GM10266 (cell line): ENCODE data around the gene STYK1.

Experiments
- DNase-seq: peaks from one replicate; pipeline ENCODE4 v3.0.0; 2012; ENCODE audit errors: extremely low spot score
- TF ChIP-seq, protein P1 (sequence below): IDR thresholded peaks from 2 replicates; pipeline ENCODE4 v1.5.1; 2012; ENCODE audit warnings: mild to moderate bottlenecking, low read depth; ENCODE audit not compliant: control insufficient read depth, insufficient read depth; ENCODE audit errors: missing control alignments

Gene STYK1, protein sequence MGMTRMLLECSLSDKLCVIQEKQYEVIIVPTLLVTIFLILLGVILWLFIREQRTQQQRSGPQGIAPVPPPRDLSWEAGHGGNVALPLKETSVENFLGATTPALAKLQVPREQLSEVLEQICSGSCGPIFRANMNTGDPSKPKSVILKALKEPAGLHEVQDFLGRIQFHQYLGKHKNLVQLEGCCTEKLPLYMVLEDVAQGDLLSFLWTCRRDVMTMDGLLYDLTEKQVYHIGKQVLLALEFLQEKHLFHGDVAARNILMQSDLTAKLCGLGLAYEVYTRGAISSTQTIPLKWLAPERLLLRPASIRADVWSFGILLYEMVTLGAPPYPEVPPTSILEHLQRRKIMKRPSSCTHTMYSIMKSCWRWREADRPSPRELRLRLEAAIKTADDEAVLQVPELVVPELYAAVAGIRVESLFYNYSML

DNA sequence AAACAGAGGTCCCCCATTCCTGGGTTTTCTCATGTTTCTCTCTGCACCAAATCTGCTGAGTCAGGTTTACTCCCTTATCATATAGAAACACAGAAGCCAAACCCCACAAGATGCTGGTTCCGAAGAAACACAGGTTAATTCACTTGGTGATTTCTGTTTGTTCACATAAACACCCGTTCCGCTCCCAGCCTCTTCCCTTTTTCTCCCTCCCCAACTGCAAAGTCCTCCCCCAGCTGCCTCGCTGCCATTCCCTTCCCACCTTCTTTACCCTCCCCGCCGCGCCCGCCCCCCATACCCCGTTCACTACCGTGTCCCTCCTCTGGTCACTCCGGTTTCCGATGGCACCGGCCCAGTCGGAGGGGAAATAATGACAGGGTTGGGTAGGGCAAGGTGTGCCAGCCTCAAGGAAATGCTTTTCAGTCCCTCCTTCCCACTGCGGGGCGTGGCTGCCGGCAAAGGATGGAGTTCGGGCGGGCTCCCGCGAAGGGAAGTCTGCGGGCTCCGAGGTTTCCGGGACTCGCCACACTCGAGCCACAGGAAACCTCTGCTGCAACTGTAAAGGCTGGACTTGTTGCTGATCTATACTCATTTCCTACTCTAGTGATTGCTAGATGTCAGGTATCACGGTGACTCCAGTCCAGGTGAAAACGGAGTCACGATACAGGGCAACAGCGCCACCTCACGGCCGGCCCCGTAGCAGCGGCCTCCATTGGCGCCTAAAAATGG lies at the start of gene STYK1:
STYK1 (minus strand) TSS at position 394 of the 726 bp plus-strand sequence. CDS start 39,434 bp downstream, outside the sequence.
- TF ChIP-seq, protein P1, sequence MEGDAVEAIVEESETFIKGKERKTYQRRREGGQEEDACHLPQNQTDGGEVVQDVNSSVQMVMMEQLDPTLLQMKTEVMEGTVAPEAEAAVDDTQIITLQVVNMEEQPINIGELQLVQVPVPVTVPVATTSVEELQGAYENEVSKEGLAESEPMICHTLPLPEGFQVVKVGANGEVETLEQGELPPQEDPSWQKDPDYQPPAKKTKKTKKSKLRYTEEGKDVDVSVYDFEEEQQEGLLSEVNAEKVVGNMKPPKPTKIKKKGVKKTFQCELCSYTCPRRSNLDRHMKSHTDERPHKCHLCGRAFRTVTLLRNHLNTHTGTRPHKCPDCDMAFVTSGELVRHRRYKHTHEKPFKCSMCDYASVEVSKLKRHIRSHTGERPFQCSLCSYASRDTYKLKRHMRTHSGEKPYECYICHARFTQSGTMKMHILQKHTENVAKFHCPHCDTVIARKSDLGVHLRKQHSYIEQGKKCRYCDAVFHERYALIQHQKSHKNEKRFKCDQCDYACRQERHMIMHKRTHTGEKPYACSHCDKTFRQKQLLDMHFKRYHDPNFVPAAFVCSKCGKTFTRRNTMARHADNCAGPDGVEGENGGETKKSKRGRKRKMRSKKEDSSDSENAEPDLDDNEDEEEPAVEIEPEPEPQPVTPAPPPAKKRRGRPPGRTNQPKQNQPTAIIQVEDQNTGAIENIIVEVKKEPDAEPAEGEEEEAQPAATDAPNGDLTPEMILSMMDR: peak; percentile 90
- DNase-seq: peak; percentile 62

DNA sequence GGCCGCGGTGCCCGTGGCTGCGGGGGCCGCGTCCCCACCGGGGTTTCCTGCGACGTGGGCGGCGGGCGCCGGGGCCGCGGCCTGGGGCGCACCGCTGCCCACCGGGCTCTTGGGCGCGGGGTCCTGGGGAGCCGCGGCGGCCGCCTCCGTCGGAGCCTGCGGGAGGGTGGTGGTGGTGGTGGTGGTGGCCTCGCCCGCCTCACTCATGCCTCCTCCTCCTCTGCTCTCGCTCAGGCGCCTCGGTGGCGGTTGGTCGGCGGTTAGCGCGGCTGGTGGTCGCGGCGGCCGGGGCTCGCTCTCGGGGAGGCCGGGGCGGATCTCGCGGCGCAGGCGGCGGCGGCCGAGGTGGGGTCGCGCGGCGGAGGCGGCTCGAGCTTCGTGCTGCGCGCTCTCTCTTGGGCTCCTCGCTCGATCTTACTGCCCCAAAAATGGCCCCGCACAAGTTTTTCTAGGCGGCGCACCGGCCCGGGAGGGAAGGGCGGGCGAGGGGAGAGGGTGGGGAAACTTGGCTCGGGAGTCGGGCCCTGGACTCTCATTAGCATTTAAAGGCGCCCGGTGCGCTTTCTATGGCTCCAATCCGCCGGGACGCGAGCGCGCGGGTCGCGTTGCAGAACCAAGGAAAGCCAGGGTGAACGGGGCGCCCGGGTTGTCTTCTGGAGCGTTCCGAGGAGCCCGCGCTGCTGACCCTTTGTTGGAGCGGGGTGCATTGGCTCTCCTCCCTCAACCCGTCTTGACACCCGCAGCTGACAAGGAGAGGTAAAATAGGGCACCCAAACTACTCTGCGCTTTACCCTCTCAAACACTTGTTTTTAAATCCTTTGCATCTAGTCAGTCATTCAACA lies 49.3 kb upstream of the STYK1 start, which contains the start of gene YBX3:
YBX3 (minus strand) TSS at position 419 of the 842 bp plus-strand sequence; CDS start at position 207, 212 bp downstream.
- TF ChIP-seq, protein P1: peak; percentile 6
- DNase-seq: peak; percentile 86

DNA sequence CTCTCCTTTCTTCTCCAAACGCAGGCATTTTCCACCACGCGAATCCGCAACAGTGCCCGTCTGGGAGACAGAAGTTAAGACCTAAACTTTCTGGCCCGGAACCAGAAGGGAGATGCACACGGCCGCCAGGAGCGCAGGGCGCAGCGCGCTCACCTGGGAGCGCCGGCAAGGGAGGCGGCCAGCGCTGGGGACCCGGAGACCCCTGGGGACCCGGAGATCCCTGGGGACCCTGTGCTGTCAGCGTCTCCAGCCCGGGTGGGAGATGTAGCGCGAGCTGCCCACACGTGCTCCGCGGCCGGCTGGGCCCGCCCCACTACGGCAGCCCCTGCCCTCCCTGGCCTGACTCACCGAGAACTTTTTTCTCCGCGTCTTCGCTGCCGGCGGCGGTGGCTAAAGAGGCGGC lies 48.7 kb upstream of the STYK1 start:
- TF ChIP-seq, protein P1: peak; percentile 7
- peak; percentile 75 for DNase-seq

DNA sequence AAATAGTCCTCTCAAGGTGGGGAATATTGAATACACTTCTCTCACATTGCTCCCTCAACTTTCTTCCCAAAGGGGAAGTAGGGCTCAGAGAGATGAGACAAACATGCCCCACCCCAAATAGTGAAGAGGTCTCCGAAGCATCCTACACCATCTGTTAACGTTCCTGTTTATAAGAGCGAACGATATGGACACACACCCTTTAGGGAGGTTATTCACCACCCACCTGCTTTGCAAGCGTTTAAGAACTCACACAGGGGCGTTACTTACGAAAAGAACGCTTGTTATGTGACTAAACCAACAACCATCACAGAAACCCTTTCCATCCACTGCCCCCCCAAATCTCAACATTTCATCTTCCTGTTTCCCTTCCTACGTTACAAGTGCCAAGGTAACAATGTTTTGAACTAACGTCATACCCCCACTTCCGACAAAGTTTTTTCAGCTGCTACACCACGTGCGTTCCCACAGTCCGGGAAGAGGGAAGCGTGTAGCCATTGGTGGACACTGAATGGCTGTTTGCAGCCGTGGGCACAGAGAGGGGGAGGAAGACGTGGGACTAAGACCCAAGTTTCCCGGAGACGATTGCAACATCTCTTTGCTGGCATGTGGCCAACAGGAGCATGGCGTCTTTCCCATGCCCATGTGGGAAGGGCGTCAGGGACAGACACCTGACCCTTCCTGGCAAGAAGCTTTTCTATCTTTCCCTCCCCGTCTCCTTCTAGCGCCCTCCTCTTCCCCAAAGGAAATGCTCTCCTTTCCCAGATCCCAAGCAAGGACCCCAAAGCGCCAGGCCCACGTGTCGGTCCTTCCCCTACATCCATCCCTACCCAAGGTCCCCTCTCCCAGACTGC lies 48.0 kb upstream of the STYK1 start:
- DNase-seq: peak; percentile 76
- TF ChIP-seq, protein P1: no peak

DNA sequence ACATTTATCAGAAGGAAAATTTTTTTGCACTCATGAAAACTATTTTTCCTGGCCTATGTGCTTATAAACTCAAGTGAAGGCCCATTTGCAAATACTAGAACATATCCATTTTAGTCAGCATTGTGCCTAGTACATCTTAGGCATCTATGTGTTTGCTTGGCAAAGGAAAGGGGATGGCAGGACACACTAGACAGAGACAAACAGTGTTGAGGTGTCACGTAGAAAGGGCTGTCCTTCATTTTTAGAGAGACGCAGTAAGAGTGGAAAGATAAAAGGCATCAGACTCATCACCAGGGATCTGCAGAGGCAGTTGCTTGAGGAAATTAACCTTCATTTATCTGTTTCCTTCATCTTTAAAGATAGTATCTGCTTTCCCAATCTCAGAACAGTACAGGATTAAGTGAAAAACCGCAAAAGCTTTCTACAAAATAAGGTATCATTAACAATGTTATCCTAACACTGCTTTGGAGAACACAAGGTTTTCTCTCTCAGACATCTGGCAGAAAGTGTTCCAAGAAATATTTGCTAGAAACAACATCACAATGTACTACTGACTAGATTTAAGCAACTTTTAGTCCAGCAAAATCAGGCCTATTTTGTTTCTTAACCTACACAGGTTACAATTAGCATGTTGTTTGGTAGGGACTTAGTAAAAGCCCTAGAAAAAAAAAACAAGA lies 47.3 kb upstream of the STYK1 start:
- TF ChIP-seq, protein P1: no peak
- no peak for DNase-seq

DNA sequence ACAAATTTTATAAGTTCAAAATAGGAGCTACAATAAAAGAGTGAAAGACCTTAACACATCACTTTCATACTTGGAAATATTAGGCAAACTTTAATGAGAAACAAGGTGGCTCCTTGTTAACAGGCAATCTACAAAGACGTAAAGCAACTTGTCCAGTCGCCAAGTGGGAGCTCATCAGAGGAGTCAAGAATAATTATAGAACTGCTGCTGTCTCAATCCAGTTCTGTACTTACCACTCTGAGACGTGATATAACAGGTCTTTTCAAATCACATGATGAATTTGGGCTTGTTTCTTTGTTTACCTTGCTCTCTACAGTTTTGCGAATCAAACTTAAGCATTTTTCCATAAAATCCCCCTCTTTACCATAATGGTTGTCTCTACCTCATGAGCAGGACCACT lies 45.6 kb upstream of the STYK1 start:
- no peak for DNase-seq
- TF ChIP-seq, protein P1: no peak
